Measurements from ENCODE around the gene PTTG1IP. TPM values are rescaled to one million over a fixed set of nuclear protein-coding genes. Genes with fewer than 3 reads are reported as not detected.

Gene PTTG1IP
- total and polyA plus RNA-seq, 2 of the 4 experiments (the other 2 are of a cell fraction) = 167 to 194 TPM

DNA sequence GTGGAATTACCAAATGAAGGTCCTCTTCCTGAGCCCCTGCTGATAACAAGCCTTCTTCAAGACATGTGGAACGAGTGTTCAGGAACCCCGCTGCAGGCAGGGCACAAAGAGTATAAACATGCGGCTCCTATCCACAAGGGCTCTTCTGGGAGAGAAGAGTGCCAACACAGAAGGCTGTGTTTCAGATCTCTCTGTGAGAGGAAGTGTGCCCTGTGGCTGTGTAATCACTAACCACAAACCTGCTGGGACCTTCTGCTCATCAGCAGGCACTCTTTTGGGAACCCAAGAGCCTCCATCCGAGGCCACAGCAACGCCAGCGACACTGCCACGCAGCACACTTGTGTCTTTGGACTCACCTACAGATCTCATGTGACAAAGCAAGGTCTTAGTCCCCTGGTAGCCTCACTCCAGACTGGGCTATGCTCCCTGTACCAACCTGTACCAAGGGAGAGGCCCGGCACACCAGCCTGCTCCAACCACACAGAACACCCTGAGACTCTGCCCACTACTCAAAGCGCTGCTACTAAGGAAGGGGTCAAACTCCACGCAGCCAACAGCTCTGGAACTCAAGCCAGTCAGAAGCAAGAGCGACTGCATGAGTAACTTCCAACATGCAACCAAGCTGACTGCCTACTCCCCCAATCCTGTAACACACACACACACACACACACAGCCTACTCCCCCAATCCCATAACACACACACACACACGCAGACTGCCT is 7.8 kb downstream of the PTTG1IP start:
- peaks cover 32% of the 10 kb centered on the region for H3K4me1 ChIP-seq (ENCODE audit: control insufficient read depth, insufficient read depth, low read length)

More for the DNA sequence above, 7.8 kb downstream of the PTTG1IP start:
- dilution Hi-C loops (cut with HindIII; ENCODE audit: low sequenced_read_pairs, unreplicated experiment) (no loop called here), intact Hi-C loops (cut with micrococcal nuclease) (no loop called here), in situ Hi-C loops (cut with MboI; ENCODE audit: low sequenced_read_pairs) (no loop called here)
- Histone ChIP-seq H2BK120ac (ENCODE audit: low read depth, low read length) (no peak overlapping the region), H3K36me3 (ENCODE audit: control insufficient read depth, insufficient read depth, low read length) (peaks cover 37% of the 10 kb centered on the region), H3K23ac (ENCODE audit: low read depth, low read length) (no peak overlapping the region; the same call in 1 of the 2 replicates), H2BK5ac (ENCODE audit: low read depth, low read length, poor library complexity, severe bottlenecking) (peak overlapping the region; percentile 61), H3K18ac (ENCODE audit: low read depth, low read length) (no peak overlapping the region), H3K27me3 (ENCODE audit: control insufficient read depth, insufficient read depth, low read length) (no peaks in the 10 kb centered on the region), H3K4me3 (ENCODE audit: insufficient read depth, low read depth, low read length) (no peak overlapping the region), H2BK20ac (ENCODE audit: low read depth, low read length) (no peak overlapping the region), H2AK9ac (replicated peaks; ENCODE audit: low read depth, low read length, poor library complexity) (no peak overlapping the region), H2BK15ac (ENCODE audit: low read depth, low read length) (no peak overlapping the region; the same call in 2 of the 3 replicates), H4K91ac (ENCODE audit: insufficient read depth, low read depth, low read length) (no peak overlapping the region), H3K9ac (ENCODE audit: low read depth, low read length) (no peak overlapping the region), H2AFZ (replicated peaks; ENCODE audit: low read length, poor library complexity) (no peak overlapping the region), H3K9me1 (ENCODE audit: insufficient read depth, low read length) (peaks cover 55% of the 10 kb centered on the region), H3K4me2 (ENCODE audit: low read depth, low read length) (no peak overlapping the region; the same call in 1 of the 2 replicates), H4K8ac (ENCODE audit: low read depth in 2 of 2, low read length in 2 of 2) (peak overlapping the region in 1 of 2 experiments; percentile 13; a peak in 1 of 4 replicates), H4K20me1 (ENCODE audit: insufficient read depth, low read length) (peaks cover 98% of the 10 kb centered on the region), H3K27ac (ENCODE audit: insufficient read depth, low read length) (no peak overlapping the region), H3K4ac (ENCODE audit: low read depth, low read length) (0 out of 2 replicates have a peak overlapping the region, but pooled peaks have one; percentile 1), H3K56ac (ENCODE audit: extremely low read depth, insufficient read depth, low read length) (no peak overlapping the region), H2AK5ac (ENCODE audit: low read depth, low read length) (peak overlapping the region; percentile 78), H3K9me3 (ENCODE audit: control insufficient read depth, insufficient read depth, low read length) (no peaks in the 10 kb centered on the region), H3K14ac (replicated peaks; ENCODE audit: low read depth, low read length) (peak overlapping the region; percentile 27; the same call in 1 of the 2 replicates), H3K79me1 (ENCODE audit: low read depth in 1 of 2, low read length in 2 of 2) (peaks cover 12 to 81% of the 10 kb centered on the region in 2 experiments), H4K5ac (ENCODE audit: low read depth, low read length) (no peak overlapping the region)
- ATAC-seq (ENCODE audit: low read depth) = no peak
- no peak for DNase-seq
- CTCF ChIA-PET = no interaction called here
- POLR2A ChIA-PET (ENCODE audit: unreplicated experiment) = interaction anchor here (0.6 kb wide), 1 partner anchor 429 kb away, joined by 4 read pairs; no protein-coding TSS in a partner anchor
- 92% methylated on average over 8 of the region's 12 CpGs; no CpG with 5 or more reads in 1 of the 2 experiments for WGBS, 2 experiments (ENCODE audit: extremely low coverage in 2 of 2, insufficient read length in 1 of 2)
- TF ChIP-seq MAFK (IDR thresholded peaks at IDR 0.05; ENCODE audit: low read depth, low read length) (no peak), CEBPB (IDR thresholded peaks at IDR 0.05; ENCODE audit: low read depth, low read length) (no peak), NFE2L2 (IDR thresholded peaks at IDR 0.05; ENCODE audit: low read depth, low read length) (no peak), RFX5 (IDR thresholded peaks at IDR 0.05; ENCODE audit: low read depth, low read length) (no peak), BHLHE40 (IDR thresholded peaks at IDR 0.05; ENCODE audit: low read depth, low read length) (no peak), MAZ (IDR thresholded peaks at IDR 0.05; ENCODE audit: borderline replicate concordance, low read depth, low read length) (no peak), MXI1 (IDR thresholded peaks at IDR 0.05; ENCODE audit: borderline replicate concordance, low read depth, low read length) (no peak)
- TF ChIP-seq, protein P1, sequence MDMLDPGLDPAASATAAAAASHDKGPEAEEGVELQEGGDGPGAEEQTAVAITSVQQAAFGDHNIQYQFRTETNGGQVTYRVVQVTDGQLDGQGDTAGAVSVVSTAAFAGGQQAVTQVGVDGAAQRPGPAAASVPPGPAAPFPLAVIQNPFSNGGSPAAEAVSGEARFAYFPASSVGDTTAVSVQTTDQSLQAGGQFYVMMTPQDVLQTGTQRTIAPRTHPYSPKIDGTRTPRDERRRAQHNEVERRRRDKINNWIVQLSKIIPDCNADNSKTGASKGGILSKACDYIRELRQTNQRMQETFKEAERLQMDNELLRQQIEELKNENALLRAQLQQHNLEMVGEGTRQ (IDR thresholded peaks at IDR 0.05; ENCODE audit: low read depth, low read length) = no peak
- TF ChIP-seq, protein P2, sequence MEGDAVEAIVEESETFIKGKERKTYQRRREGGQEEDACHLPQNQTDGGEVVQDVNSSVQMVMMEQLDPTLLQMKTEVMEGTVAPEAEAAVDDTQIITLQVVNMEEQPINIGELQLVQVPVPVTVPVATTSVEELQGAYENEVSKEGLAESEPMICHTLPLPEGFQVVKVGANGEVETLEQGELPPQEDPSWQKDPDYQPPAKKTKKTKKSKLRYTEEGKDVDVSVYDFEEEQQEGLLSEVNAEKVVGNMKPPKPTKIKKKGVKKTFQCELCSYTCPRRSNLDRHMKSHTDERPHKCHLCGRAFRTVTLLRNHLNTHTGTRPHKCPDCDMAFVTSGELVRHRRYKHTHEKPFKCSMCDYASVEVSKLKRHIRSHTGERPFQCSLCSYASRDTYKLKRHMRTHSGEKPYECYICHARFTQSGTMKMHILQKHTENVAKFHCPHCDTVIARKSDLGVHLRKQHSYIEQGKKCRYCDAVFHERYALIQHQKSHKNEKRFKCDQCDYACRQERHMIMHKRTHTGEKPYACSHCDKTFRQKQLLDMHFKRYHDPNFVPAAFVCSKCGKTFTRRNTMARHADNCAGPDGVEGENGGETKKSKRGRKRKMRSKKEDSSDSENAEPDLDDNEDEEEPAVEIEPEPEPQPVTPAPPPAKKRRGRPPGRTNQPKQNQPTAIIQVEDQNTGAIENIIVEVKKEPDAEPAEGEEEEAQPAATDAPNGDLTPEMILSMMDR (conservative IDR thresholded peaks at IDR 0.05; ENCODE audit: low read depth, low read length) = no peak
- no TSS peak for BruUV-seq (replicated peaks)

All from IMR-90 (cell line).